ENCODE measurements around the gene STAC2. TPM values are rescaled to one million over a fixed set of nuclear protein-coding genes. Genes with fewer than 3 reads are reported as not detected.

STAC2 gene
- polyA plus RNA-seq, 3 donors = not detected

DNA sequence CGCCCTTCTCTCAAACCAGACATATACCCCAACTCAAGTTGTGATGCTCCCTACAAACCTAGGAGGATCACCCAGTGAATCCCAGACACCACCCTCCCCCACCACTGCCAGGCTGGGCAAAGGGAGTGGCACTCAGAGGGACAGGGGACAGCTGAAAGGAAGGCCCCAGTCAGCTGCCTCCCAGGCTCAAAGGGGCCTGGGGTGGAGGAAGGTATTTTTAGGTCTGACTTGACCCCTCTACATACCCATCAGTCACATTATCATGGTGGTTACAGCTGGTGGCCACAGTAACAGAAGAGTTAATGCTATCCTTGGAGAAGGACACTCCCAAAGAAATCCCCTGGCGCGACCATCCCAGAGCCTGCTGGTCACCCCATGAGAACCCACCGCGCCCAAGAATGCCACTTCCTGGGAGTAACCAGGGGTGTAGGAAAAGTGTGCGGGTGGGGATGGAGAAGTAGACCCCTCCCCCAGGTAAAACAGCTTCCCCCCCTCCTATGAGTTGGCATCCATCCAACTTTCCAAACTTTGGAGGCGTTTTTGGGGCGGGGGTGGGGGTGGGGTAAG, 29.4 kb downstream of the STAC2 start:
- intact Hi-C loops (cut with micrococcal nuclease) = loop anchor here (2.0 to 5.0 kb wide), 2 partner anchors 32 to 34 kb away; no protein-coding TSS in a partner anchor
- Mint-ChIP-seq H3K9me3 (no peaks in the 10 kb centered on the region), H3K4me1 (peaks cover 46% of the 10 kb centered on the region), H3K27ac (no peak overlapping the region), H3K4me3 (peak overlapping the region; percentile 63 to 65), H3K36me3 (peaks cover 31% of the 10 kb centered on the region in 2 donors), H3K27me3 (ENCODE audit: low read depth in 3 of 3) (peaks cover 0 to 3% (median 2%) of the 10 kb centered on the region in 3 donors)
- Histone ChIP-seq H3K36me3 (replicated peaks in 1 of 2; ENCODE audit: control insufficient read depth in 1 of 2, insufficient read depth in 2 of 2, low read length in 2 of 2) (peaks cover 20 to 32% of the 10 kb centered on the region in 2 donors), H2AFZ (ENCODE audit: insufficient read depth, low read depth, low read length, poor library complexity, severe bottlenecking) (no peak overlapping the region), H3K9ac (ENCODE audit: insufficient read depth, low read length, poor library complexity, severe bottlenecking) (no peak overlapping the region), H3K27ac (ENCODE audit: low read depth in 1 of 2, low read length in 2 of 2) (no peak overlapping the region), H3K4me1 (ENCODE audit: control insufficient read depth in 1 of 2, insufficient read depth in 2 of 2, low read length in 2 of 2) (peaks cover 45 to 55% of the 10 kb centered on the region in 2 donors), H4K20me1 (ENCODE audit: insufficient read depth, low read length) (peaks cover 13% of the 10 kb centered on the region), H3K9me3 (replicated peaks in 1 of 2; ENCODE audit: control insufficient read depth in 1 of 2, insufficient read depth in 1 of 2, low read length in 2 of 2) (no peaks in the 10 kb centered on the region), H3K27me3 (ENCODE audit: control insufficient read depth in 2 of 2, insufficient read depth in 2 of 2, low read length in 2 of 2) (no peaks in the 10 kb centered on the region), H3K79me2 (ENCODE audit: insufficient read depth, low read length) (peaks cover 13% of the 10 kb centered on the region), H3K4me3 (replicated peaks in 1 of 3; ENCODE audit: low read depth in 2 of 3, low read length in 3 of 3) (peak overlapping the region in 1 of 3 experiments; percentile 91), H3K4me2 (replicated peaks; ENCODE audit: extremely low read depth, low read length, poor library complexity, severe bottlenecking) (peak overlapping the region; percentile 92)
- TF ChIP-seq CTCF (IDR thresholded peaks at IDR 0.05) = no peak
- no CpG with 5 or more reads among the region's 8 CpGs for WGBS (ENCODE audit: insufficient coverage)
- DNase-seq = no peak

- no peak overlapping the region for H3K4me3 Mint-ChIP-seq
- H3K36me3 Mint-ChIP-seq = peaks cover 29 to 34% of the 10 kb centered on the region in 2 donors
- peaks cover 6% of the 10 kb centered on the region for H4K20me1 ChIP-seq (ENCODE audit: insufficient read depth, low read length)
- H3K27ac ChIP-seq (ENCODE audit: low read depth in 1 of 2, low read length in 2 of 2) = no peak overlapping the region
- peaks cover 7% of the 10 kb centered on the region for H3K79me2 ChIP-seq (ENCODE audit: insufficient read depth, low read length)
- peaks cover 0 to 3% (median 2%) of the 10 kb centered on the region in 3 donors for H3K27me3 Mint-ChIP-seq (ENCODE audit: low read depth in 3 of 3)
- H3K36me3 ChIP-seq (replicated peaks in 1 of 2; ENCODE audit: control insufficient read depth in 1 of 2, insufficient read depth in 2 of 2, low read length in 2 of 2) = peaks cover 19 to 36% of the 10 kb centered on the region in 2 donors
- no peak overlapping the region for H2AFZ ChIP-seq (ENCODE audit: insufficient read depth, low read depth, low read length, poor library complexity, severe bottlenecking)
- H3K4me1 ChIP-seq (ENCODE audit: control insufficient read depth in 1 of 2, insufficient read depth in 2 of 2, low read length in 2 of 2) = peaks cover 38 to 48% of the 10 kb centered on the region in 2 donors
- no peaks in the 10 kb centered on the region for H3K9me3 Mint-ChIP-seq
- H3K4me1 Mint-ChIP-seq = peaks cover 39% of the 10 kb centered on the region
- H3K4me3 ChIP-seq (replicated peaks in 1 of 3; ENCODE audit: low read depth in 2 of 3, low read length in 3 of 3) = no peak overlapping the region
- H3K27ac Mint-ChIP-seq = peak overlapping the region in 1 of 7 donors; percentile 70
- 55% methylated on average over 4 of the region's 8 CpGs for WGBS (ENCODE audit: insufficient coverage)
- H3K9me3 ChIP-seq (replicated peaks in 1 of 2; ENCODE audit: control insufficient read depth in 1 of 2, insufficient read depth in 1 of 2, low read length in 2 of 2) = no peaks in the 10 kb centered on the region
- no peak overlapping the region for H3K4me2 ChIP-seq (replicated peaks; ENCODE audit: extremely low read depth, low read length, poor library complexity, severe bottlenecking)
- no peak overlapping the region for H3K9ac ChIP-seq (ENCODE audit: insufficient read depth, low read length, poor library complexity, severe bottlenecking)
- DNase-seq = no peak
- intact Hi-C loops (cut with micrococcal nuclease) = loop anchor here (2.0 to 5.0 kb wide), 2 partner anchors 31 to 33 kb away; no protein-coding TSS in a partner anchor
- no peaks in the 10 kb centered on the region for H3K27me3 ChIP-seq (ENCODE audit: control insufficient read depth in 2 of 2, insufficient read depth in 2 of 2, low read length in 2 of 2)
- TF ChIP-seq CTCF (IDR thresholded peaks at IDR 0.05) = no peak
These were observed 30.1 kb downstream of the STAC2 start for GRCh38 chr17:39195568-39196160.

Data from CD14-positive monocyte (primary cell).